Activated CD8-positive, alpha-beta memory T cell treated with anti-CD3 and anti-CD28 coated beads for 36 hours (primary cell): ENCODE measurements around the gene DLX4. TPM values are rescaled to one million over a fixed set of nuclear protein-coding genes. Genes with fewer than 3 reads are reported as not detected.

Experiments
- CTCF ChIA-PET: fragments of 350-600 bp; sonication (Branson Sonifier 250); formaldehyde crosslinking; loops from one replicate; lab custom pipeline; 2021; ENCODE audit warnings: antibody characterized with exemption; lab: Charles Lee
- POLR2A ChIA-PET: fragments of 350-600 bp; sonication (Branson Sonifier 250); formaldehyde crosslinking; loops from one replicate; lab custom pipeline; 2021; ENCODE audit warnings: antibody characterized with exemption; lab: Charles Lee
- total RNA-seq, 2 experiments: library from RNA; stranded (reverse); gene quantifications; one replicate each; pipeline ENCODE4 v1.2.3, GENCODE V29; 2021

DLX4 gene
- total RNA-seq, 2 experiments from 2014 or later = 0.67 to 0.97 TPM

DNA sequence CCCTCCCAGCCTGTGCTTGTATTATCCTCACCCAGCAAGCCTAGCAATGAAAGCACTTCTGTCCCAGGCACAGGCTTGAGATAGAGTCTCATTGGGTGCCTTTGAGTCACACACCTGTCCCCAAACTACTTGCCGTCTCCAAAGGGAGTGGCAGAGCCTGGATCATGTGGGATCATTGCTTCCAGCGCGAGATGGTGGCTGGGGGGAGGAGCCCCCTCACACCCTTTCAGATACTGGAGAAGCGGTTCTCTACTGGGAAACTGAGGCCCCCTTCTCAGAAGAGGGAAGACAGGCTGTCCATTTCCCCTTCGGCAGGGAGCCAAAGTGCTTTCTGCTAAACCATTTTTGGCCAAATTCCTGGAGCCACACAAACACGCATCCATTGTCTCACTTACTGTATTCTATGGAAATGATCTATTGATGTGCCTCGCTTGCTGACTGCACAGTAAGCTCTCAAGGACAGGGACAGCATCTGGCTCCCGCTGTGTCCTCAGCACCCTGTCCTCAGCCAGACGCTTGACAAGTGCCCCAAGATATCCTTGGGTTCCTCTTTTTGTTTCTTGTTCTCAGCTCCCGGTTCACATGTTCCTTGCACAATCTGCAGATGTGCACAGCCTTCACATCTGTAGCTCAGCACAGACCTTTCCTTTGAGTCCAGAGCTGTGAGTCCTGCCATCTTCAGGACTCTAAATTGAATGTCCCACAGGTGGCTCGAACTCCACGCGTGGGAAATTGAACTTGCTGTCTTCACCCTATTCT, 52.0 kb downstream of the DLX4 start:
- ChIA-PET POLR2A (no interaction called here), CTCF (interaction anchor here (0.5 to 3.2 kb wide), 3 partner anchors 66 to 73 kb away, joined by 3 to 14 read pairs (median 5); no protein-coding TSS in a partner anchor)

DNA sequence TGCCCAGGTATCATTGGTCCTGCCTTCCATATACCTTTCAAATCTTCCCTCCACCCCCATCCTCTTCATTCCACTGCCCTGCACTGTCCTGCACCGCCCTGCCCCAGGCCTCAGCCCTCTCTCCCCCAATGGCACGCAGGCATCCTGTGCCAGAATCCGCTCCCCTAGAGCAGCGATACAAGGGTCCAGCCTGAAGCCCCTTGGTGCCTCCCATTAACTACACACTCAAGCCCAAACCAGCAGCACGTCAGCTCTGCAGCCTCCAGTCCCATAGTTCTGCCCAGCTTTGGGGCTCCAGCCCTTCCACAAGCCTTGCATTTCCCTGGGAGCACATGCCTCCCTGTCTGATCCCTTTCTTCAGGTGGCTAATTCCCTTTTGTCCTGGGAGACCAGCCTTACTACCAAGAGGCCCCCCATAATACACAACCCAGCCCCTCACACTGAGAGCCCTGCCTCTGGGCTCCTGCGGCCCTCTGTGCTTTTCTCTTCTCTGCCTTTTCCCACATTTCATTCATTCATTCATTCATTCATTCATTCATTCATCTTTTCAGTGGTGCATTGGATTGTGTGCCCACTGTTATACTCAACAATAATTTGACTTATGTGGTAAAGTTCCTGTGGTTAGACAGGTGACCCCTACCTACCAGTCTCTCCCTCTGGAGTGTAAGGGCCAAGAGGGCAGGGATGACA, 52.8 kb downstream of the DLX4 start:
- CTCF ChIA-PET = interaction anchor here (0.5 to 3.2 kb wide), 3 partner anchors 65 to 72 kb away, joined by 3 to 14 read pairs (median 5); no protein-coding TSS in a partner anchor
- POLR2A ChIA-PET = no interaction called here

DNA sequence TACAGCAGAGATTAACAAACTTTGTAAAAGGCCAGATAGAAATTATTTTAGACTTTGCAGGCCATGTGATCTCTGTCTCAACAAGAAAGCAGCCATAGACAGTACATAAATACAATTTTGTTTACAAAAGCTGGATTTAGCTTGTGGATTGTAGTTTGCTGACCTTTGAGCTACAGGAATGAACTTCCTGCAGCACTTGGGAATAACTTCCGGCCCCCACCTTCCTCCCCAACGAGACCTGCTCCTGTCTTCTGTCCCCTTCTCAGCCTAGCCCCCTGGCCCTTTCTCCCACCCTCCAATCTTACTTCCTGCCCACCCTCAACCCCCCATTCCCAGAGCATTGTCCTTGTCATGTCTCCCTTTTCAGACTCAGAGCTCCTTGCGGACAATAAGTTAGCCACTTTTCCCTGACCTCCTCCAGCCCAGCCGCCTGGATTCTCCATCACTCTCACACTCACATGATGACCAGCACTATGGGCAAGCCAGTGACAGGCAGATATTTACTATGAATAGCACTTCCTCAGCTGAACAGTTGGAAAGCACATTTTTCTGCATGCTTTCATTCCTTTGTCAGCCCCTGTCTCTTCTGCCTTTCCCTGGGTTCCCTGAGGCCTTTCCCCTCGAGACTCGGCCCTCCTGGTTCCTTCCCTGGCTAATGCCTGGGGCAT, 53.6 kb downstream of the DLX4 start:
- ChIA-PET CTCF (interaction anchor here (1.0 kb wide), 1 partner anchor 65 kb away, joined by 8 read pairs; no protein-coding TSS in a partner anchor), POLR2A (no interaction called here)

GRCh38 chr17:50023520-50023919, 54.5 kb downstream of the DLX4 start:
- ChIA-PET POLR2A (no interaction called here), CTCF (no interaction called here)

Other genes with a start within 250 kb of the DLX4 start
- gene FAM117A, start 205.1 kb upstream of the DLX4 start, total RNA-seq = 10 to 100 TPM; 16.4 to 17.7 TPM
- gene KAT7, start 180.5 kb upstream of the DLX4 start, total RNA-seq = 10 to 100 TPM; 60.5 to 61.2 TPM
- gene TAC4, start 121.1 kb upstream of the DLX4 start, total RNA-seq = not detected
- gene DLX3, start 26.0 kb downstream of the DLX4 start, total RNA-seq = under 1 TPM; 0.08 to 0.13 TPM
- 1 to 10 TPM; 8.0 to 8.2 TPM for gene ITGA3, start 86.9 kb downstream of the DLX4 start, total RNA-seq
- gene PDK2, start 126.2 kb downstream of the DLX4 start, total RNA-seq = 10 to 100 TPM; 15.0 to 18.5 TPM
- 1 to 10 TPM; 1.0 to 1.2 TPM for gene SAMD14, start 161.0 kb downstream of the DLX4 start, total RNA-seq
- gene PPP1R9B, start 181.5 kb downstream of the DLX4 start, total RNA-seq = 10 to 100 TPM; 69.6 to 70.6 TPM
- gene SGCA, start 196.8 kb downstream of the DLX4 start, total RNA-seq = not detected
- gene COL1A1, start 232.4 kb downstream of the DLX4 start, total RNA-seq = 1 to 10 TPM in 1 of 2 experiments, under 1 TPM in 1; 0.65 to 1.0 TPM